ENCODE data around the gene SCAPER.

DNA sequence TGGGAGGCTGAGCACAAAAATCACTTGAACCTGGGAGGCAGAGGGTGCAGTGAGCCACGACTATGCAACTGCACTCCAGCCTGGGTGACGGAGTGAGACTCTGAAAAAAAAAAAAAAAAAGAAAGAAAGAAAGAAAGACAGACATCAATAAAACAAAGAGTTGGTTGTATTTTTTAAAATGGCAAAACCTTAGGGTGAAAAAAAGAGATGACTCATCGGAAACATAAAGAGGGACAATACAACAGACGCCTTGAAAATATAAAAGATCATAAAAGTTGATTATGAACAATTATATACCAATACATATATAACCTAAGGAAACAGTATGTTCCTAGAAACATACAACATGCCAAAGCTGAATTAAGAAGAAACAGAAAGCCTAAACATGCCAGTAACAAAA is 92.8 kb downstream of the SCAPER start:
- no peak for TF ChIP-seq EP300 (IDR thresholded peaks at IDR 0.05)
- TF ChIP-seq, protein P1, sequence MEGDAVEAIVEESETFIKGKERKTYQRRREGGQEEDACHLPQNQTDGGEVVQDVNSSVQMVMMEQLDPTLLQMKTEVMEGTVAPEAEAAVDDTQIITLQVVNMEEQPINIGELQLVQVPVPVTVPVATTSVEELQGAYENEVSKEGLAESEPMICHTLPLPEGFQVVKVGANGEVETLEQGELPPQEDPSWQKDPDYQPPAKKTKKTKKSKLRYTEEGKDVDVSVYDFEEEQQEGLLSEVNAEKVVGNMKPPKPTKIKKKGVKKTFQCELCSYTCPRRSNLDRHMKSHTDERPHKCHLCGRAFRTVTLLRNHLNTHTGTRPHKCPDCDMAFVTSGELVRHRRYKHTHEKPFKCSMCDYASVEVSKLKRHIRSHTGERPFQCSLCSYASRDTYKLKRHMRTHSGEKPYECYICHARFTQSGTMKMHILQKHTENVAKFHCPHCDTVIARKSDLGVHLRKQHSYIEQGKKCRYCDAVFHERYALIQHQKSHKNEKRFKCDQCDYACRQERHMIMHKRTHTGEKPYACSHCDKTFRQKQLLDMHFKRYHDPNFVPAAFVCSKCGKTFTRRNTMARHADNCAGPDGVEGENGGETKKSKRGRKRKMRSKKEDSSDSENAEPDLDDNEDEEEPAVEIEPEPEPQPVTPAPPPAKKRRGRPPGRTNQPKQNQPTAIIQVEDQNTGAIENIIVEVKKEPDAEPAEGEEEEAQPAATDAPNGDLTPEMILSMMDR (IDR thresholded peaks at IDR 0.05), result no peak

All from upper lobe of left lung (tissue), 4 donors.